ENCODE measurements around the gene CHST8.

The CHST8 gene

GRCh38 chr19:33713194-33713593 is 91.4 kb downstream of the CHST8 start:
- TF ChIP-seq CTCF (IDR thresholded peaks at IDR 0.05; ENCODE audit: low read depth, low read length): no peak
- no peak overlapping the region for H3K4me3 ChIP-seq (ENCODE audit: low read depth, low read length)

- H3K4me3 ChIP-seq (ENCODE audit: low read depth, low read length): no peak overlapping the region
- TF ChIP-seq CTCF (IDR thresholded peaks at IDR 0.05; ENCODE audit: low read depth, low read length): no peak
Observed at GRCh38 chr19:33714149-33714548, 92.4 kb downstream of the CHST8 start.

- no peak for TF ChIP-seq CTCF (IDR thresholded peaks at IDR 0.05; ENCODE audit: low read depth, low read length)
- no peak overlapping the region for H3K4me3 ChIP-seq (ENCODE audit: low read depth, low read length)
Observed at GRCh38 chr19:33715462-33715861, 93.7 kb downstream of the CHST8 start.

GRCh38 chr19:33717878-33718277 is 96.1 kb downstream of the CHST8 start:
- TF ChIP-seq CTCF (IDR thresholded peaks at IDR 0.05; ENCODE audit: low read depth, low read length): no peak
- no peak overlapping the region for H3K4me3 ChIP-seq (ENCODE audit: low read depth, low read length)

- TF ChIP-seq CTCF (IDR thresholded peaks at IDR 0.05; ENCODE audit: low read depth, low read length): no peak
- H3K4me3 ChIP-seq (ENCODE audit: low read depth, low read length): no peak overlapping the region
Observed at GRCh38 chr19:33718651-33719254, 97.0 kb downstream of the CHST8 start.

GRCh38 chr19:33719366-33720154 is 97.8 kb downstream of the CHST8 start:
- no peak for TF ChIP-seq CTCF (IDR thresholded peaks at IDR 0.05; ENCODE audit: low read depth, low read length)
- no peak overlapping the region for H3K4me3 ChIP-seq (ENCODE audit: low read depth, low read length)

- TF ChIP-seq CTCF (IDR thresholded peaks at IDR 0.05; ENCODE audit: low read depth, low read length): no peak
- H3K4me3 ChIP-seq (ENCODE audit: low read depth, low read length): no peak overlapping the region
Observed at GRCh38 chr19:33720155-33720493, 98.4 kb downstream of the CHST8 start.
